Glutamatergic neuron (in vitro differentiated cells): ENCODE data around the gene GRID1. TPM values are rescaled to one million over a fixed set of nuclear protein-coding genes. Genes with fewer than 3 reads are reported as not detected.

ENCODE experiments used
- DNase-seq: peaks from one replicate; pipeline ENCODE4 v3.0.0; 2022
- H3K27ac Mint-ChIP-seq: one replicate; pipeline ENCODE4 v1.8.0; 2020; ENCODE audit warnings: mild to moderate bottlenecking, mixed read lengths, inconsistent platforms; ENCODE audit not compliant: unreplicated experiment
- H3K27me3 Mint-ChIP-seq: one replicate; pipeline ENCODE4 v1.8.0; 2020; ENCODE audit warnings: mild to moderate bottlenecking, moderate library complexity, mixed read lengths, inconsistent platforms; ENCODE audit not compliant: unreplicated experiment
- H3K36me3 Mint-ChIP-seq: one replicate; pipeline ENCODE4 v1.8.0; 2020; ENCODE audit warnings: mild to moderate bottlenecking, mixed read lengths, inconsistent platforms; ENCODE audit not compliant: unreplicated experiment
- H3K4me1 Mint-ChIP-seq: one replicate; pipeline ENCODE4 v1.8.0; 2020; ENCODE audit warnings: mild to moderate bottlenecking, low read depth, mixed read lengths, inconsistent platforms; ENCODE audit not compliant: unreplicated experiment
- H3K4me3 Mint-ChIP-seq: one replicate; pipeline ENCODE4 v1.8.0; 2020; ENCODE audit warnings: mild to moderate bottlenecking, mixed read lengths, inconsistent platforms; ENCODE audit not compliant: unreplicated experiment
- H3K9me3 Mint-ChIP-seq: one replicate; pipeline ENCODE4 v1.8.0; 2020; ENCODE audit warnings: mild to moderate bottlenecking, moderate library complexity, mixed read lengths, inconsistent platforms; ENCODE audit not compliant: unreplicated experiment
- total RNA-seq: library from RNA; stranded (reverse); fragmentation: NEBNext Ultra II Directional; extraction: Animal tissue kit (Norgen Biotek cat#: 25700); gene quantifications from one replicate; pipeline ENCODE4 v1.2.1, GENCODE V29; 2021; ENCODE audit not compliant: unreplicated experiment
- TF ChIP-seq, protein P1 (sequence below): fragments of 200-600 bp; sonication (generic); IDR thresholded peaks from one replicate; pipeline ENCODE4 v1.5.0; 2021; ENCODE audit not compliant: partially characterized antibody, unreplicated experiment

GRID1 gene
- total RNA-seq, 1 donor from 2014 or later = 8.0 TPM

- Mint-ChIP-seq H3K27me3 (no peaks in the 10 kb centered on the region), H3K9me3 (peaks cover 3% of the 10 kb centered on the region), H3K27ac (no peak overlapping the region), H3K4me1 (peaks cover 19% of the 10 kb centered on the region), H3K4me3 (no peak overlapping the region), H3K36me3 (no peaks in the 10 kb centered on the region)
- TF ChIP-seq, protein P1, sequence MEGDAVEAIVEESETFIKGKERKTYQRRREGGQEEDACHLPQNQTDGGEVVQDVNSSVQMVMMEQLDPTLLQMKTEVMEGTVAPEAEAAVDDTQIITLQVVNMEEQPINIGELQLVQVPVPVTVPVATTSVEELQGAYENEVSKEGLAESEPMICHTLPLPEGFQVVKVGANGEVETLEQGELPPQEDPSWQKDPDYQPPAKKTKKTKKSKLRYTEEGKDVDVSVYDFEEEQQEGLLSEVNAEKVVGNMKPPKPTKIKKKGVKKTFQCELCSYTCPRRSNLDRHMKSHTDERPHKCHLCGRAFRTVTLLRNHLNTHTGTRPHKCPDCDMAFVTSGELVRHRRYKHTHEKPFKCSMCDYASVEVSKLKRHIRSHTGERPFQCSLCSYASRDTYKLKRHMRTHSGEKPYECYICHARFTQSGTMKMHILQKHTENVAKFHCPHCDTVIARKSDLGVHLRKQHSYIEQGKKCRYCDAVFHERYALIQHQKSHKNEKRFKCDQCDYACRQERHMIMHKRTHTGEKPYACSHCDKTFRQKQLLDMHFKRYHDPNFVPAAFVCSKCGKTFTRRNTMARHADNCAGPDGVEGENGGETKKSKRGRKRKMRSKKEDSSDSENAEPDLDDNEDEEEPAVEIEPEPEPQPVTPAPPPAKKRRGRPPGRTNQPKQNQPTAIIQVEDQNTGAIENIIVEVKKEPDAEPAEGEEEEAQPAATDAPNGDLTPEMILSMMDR = no peak
- DNase-seq = no peak
Measured at GRCh38 chr10:86017841-86018734, 348.5 kb downstream of the GRID1 start.

GRCh38 chr10:86013568-86013967, 353.0 kb downstream of the GRID1 start:
- Mint-ChIP-seq H3K27ac (no peak overlapping the region), H3K36me3 (no peaks in the 10 kb centered on the region), H3K9me3 (no peaks in the 10 kb centered on the region), H3K4me3 (no peak overlapping the region), H3K4me1 (peaks cover 8% of the 10 kb centered on the region), H3K27me3 (no peaks in the 10 kb centered on the region)
- no peak for DNase-seq
- TF ChIP-seq, protein P1 = no peak

- Mint-ChIP-seq H3K27me3 (no peaks in the 10 kb centered on the region), H3K4me3 (no peak overlapping the region)
Measured at GRCh38 chr10:86007171-86007570, 359.4 kb downstream of the GRID1 start.

DNA sequence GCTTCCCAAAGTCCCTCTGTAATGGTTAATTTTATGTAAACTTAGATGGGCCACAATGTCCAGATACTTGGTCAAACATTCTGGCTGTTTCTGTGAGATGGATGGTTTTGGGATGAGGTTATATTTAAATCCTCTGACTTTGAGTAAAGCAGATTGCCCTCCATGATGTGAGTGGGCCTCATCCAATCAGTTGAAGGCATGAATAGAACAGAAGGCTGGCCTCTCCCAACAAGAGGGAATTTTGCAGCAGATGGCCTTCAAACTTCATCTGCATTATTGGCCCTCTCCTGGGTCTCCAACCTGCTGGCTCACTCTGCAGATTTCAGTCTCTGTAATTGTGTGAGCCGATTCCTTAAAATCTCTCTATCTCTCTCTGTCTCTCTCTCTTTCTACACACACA, 362.3 kb downstream of the GRID1 start:
- no peak overlapping the region for H3K4me3 Mint-ChIP-seq
- peak overlapping the region; percentile 96 for H3K27ac Mint-ChIP-seq
- H3K9me3 Mint-ChIP-seq = peaks cover 3% of the 10 kb centered on the region
- no peaks in the 10 kb centered on the region for H3K27me3 Mint-ChIP-seq
- H3K4me1 Mint-ChIP-seq = peaks cover 22% of the 10 kb centered on the region
- DNase-seq = no peak
- TF ChIP-seq, protein P1 = no peak
- H3K36me3 Mint-ChIP-seq = no peaks in the 10 kb centered on the region

More at GRCh38 chr10:86007171-86007570, 359.4 kb downstream of the GRID1 start:
- peaks cover 3% of the 10 kb centered on the region for H3K9me3 Mint-ChIP-seq
- no peaks in the 10 kb centered on the region for H3K36me3 Mint-ChIP-seq
- TF ChIP-seq, protein P1 = no peak
- no peak overlapping the region for H3K27ac Mint-ChIP-seq
- peaks cover 18% of the 10 kb centered on the region for H3K4me1 Mint-ChIP-seq
- DNase-seq = no peak

- Mint-ChIP-seq H3K4me1 (peaks cover 22% of the 10 kb centered on the region), H3K4me3 (no peak overlapping the region), H3K27ac (no peak overlapping the region), H3K27me3 (no peaks in the 10 kb centered on the region), H3K36me3 (no peaks in the 10 kb centered on the region), H3K9me3 (peaks cover 3% of the 10 kb centered on the region)
- no peak for DNase-seq
- TF ChIP-seq, protein P1 = no peak
Measured at GRCh38 chr10:86003201-86003621, 363.4 kb downstream of the GRID1 start.
